ENCODE data around the gene EMP2. TPM values are rescaled to one million over a fixed set of nuclear protein-coding genes. Genes with fewer than 3 reads are reported as not detected.
A peak's percentile ranks its signal among the peaks of the same experiment; 100 is the strongest.
"Not testable (repeated sequence)": the region's sequence is repeated elsewhere in the genome, so short reads cannot be mapped to it uniquely, and the experiment has no call there.

EMP2 gene
- 7.7 and 8.4 TPM in 2 replicates for polyA plus RNA-seq (2014; cell fraction: cytosol; rRNA removed)
- 2.8 and 3.6 TPM in 2 replicates for polyA plus RNA-seq (2014; cell fraction: nucleus; rRNA removed)

GRCh38 chr16:10579965-10580882, at the start of gene EMP2:
EMP2 (minus strand) TSS chr16:10580598; CDS start chr16:10547617, 32,981 bp downstream.
- DNase-seq (ENCODE audit: low spot score) = peak; percentile 56

GRCh38 chr16:10629592-10629963, 49.2 kb upstream of the EMP2 start:
- peak; percentile 20 for DNase-seq (ENCODE audit: low spot score)

DNA sequence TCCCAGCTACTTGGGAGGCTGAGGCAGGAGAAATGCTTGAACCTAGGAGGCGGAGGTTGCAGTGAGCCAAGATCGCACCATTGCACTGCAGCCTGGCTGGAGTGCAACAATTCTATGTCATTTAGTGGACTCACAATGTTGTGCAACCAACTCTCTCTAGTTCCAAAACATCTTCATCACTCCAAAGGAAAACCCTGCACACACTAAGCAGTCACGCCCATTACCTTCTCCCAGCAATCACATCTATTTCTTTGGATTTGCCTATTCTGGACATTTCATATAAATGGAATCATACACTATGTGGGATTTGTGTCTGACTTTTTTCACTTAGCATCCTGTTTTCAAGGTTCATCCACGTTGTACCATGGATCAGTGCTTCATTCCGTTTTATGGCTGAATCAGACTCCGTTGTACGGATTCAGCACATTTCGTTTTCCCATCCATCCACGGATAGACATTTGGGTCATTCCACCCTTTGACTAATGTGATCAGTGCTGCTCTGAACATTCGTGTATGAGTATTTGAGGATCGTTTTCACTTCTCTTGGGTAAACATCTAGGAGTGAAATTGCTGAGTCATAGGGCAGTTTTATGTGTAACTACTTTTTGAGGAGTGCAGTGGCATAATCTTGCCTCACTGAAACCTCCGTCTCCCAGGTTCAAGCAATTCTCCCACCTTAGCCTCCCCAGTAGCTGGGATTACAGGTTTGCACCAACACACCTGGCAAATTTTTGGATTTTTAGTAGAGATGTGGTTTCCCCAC, 45.4 kb upstream of the EMP2 start:
- DNase-seq (ENCODE audit: low spot score) = no peak

DNA sequence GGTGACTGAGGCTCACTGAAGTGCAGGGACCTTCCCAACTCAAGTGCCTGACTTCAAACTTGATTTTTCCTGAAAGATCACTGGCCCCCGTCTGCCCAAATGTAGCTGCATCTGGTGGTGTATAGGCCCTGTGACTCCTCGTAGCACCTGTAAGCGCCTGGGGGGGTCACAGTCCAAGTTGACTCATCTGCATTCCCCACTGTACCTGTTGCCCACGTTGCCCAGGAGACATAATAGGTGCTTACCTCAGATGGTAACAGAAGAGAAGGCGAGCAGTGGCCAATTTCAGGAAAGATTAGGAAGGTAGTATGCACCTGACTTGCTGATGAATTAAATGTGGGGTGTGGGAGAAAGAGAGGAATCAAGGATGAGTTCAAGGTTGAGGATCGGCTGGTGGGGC, 44.1 kb upstream of the EMP2 start:
- no peak for DNase-seq (ENCODE audit: low spot score)

- DNase-seq (ENCODE audit: low spot score) = no peak
Measured at GRCh38 chr16:10623059-10623458, 42.7 kb upstream of the EMP2 start.

DNA sequence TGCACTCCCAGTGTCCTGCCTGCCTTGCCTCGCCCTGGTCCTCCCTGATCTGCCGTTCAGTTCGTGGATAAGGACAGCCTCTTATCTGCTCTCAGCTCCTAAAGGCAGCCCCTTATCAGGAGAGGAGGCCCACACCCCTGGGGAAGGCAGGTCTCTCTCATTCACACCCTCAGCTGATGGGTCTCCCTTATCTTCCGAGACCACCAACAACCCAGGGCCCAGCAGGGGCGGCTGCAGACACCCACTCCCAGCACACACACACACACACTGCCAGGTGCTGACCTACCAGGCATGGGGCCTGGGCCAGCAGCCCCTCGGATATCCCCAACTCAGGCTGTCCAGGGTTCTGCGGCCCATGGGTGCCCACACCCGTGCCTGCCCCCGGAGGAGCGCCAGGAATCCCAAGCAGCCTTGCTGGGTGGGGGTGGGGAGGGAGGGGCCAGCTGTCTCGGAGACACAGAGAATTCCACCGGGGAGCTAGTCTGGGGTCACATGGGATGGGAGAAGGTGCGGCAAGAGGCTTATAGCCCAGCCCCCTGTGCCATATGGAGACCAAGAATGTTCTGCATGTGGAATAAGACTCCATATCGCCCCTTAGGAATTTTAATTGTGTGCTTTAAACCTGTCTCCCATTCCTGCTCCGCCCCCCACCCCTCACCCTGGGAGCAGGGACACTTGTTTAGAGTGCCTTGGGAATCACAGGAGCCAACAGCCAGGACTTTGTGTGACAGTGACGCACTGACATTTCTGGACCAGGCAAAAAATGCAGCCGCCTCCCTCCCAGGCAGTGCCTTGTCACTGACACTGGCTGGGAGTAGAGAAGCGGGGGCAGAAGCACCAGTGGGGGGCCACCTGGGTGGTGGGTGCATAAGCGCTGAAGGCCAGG, 41.9 kb upstream of the EMP2 start:
- no peak for DNase-seq (ENCODE audit: low spot score)

- not testable (repeated sequence) for DNase-seq (ENCODE audit: low spot score)
Measured at GRCh38 chr16:10621216-10621949, 41.0 kb upstream of the EMP2 start.

GRCh38 chr16:10620120-10620519, 39.7 kb upstream of the EMP2 start:
- DNase-seq (ENCODE audit: low spot score) = no peak

DNA sequence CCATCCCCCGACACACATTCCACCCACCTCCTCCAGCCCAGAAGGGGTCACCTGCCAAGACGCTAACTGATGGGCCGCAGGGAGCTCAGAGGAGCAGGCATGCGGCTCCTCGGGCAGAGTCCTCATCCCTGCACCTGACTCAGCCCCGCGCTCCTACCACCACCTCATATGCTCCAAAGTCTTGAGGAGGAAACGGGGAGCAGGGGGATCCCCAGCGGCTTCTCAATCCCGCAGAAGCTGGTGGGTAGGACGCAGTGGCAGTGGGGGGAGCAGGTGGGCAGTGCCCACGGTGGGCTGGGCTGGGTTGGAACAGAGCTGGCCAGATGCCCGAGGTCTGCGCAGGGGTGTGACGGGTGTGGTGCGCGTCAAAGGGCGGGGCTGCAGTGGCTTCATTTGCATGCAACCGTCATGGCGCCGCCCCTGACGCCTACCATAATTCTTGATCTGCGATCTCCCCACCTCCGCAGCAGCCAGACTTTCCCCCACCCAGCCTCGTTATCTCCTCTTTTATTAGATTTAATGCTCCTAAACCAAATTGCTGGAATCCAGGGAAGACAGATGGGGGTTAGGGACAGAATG, 39.0 kb upstream of the EMP2 start:
- DNase-seq (ENCODE audit: low spot score) = peak; percentile 66

GRCh38 chr16:10618710-10619209, 38.4 kb upstream of the EMP2 start:
- no peak for DNase-seq (ENCODE audit: low spot score)

GRCh38 chr16:10617662-10618420, 37.4 kb upstream of the EMP2 start:
- no peak for DNase-seq (ENCODE audit: low spot score)

- peak; percentile 30 for DNase-seq (ENCODE audit: low spot score)
Measured at GRCh38 chr16:10616756-10617640, 36.6 kb upstream of the EMP2 start.

DNA sequence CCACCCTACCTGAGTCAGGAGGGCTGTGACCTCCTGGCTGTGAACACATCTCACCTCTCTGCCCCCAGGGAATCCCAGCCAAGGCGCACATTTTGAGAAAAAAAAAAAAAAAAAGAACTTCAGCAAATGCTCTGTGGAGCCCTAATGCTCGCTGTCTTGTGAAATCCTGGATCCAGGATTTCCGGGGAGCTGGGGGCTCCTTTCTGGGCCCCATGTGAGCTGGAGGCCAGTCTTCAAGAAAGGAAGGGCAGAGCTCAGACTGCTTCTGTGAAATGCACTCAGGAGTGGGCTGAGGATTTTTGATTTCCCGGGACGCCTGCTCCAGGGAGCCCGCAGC, 36.0 kb upstream of the EMP2 start:
- DNase-seq (ENCODE audit: low spot score) = no peak

GRCh38 chr16:10614685-10615084, 34.3 kb upstream of the EMP2 start:
- DNase-seq (ENCODE audit: low spot score) = no peak

- no peak for DNase-seq (ENCODE audit: low spot score)
Measured at GRCh38 chr16:10613785-10614485, 33.5 kb upstream of the EMP2 start.

DNA sequence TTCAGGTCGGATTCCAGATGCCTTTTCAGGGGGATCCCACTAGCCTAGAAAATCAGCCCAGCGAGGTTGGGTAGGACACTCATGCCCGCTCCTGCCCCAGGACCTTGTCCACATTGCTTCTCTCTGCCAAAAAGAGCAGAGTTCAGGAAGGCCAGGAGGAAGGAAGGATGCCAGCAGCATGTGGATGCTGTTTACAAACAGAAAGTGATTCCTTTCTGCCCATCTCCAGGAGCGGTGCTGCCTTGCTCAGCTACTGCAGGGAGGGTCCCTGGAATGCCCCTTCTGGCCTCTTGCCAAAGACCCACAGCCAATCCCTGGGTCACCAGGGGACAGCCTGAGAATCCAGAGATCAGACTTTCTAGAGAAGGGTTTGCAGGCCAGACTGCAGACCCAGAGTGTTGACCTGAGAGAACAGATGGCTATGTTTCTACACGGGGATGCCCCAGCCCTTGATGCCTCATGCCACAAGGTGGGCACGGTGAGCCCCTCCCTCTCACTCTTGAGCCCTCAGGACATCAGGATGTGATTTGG, 32.3 kb upstream of the EMP2 start:
- DNase-seq (ENCODE audit: low spot score) = no peak

DNA sequence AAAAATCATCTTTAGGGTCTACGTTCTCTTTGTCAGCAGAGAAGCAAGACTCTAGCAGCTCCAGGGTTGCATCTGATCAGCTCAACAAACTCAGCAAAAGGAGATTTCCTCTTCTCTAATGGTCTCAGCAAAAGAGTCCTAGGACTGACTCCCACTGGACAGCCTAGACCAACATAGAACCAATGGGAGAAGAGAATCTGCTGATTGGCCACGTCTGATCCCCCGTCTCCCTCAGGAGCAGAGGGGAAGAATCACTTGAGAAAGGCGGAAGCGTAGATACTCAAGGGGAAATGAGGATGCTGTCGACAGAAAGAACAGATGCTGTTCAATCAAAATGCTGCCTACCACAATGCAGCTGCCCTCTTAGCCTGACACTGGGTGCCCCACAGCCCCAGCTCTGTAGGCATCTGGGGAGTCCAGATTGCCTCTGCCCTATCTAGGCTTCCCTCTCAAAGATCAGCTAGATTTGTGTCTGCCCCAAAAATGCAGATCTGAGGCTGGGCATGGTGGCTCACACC, 31.5 kb upstream of the EMP2 start:
- peak; percentile 19 for DNase-seq (ENCODE audit: low spot score)

All from SK-N-DZ (cell line).